Endodermal cell (in vitro differentiated cells): Measurements from ENCODE around the gene TNK2. TPM values are rescaled to one million over a fixed set of nuclear protein-coding genes. Genes with fewer than 3 reads are reported as not detected.

Experiments
- DNase-seq: peaks from one replicate; pipeline ENCODE4 v3.0.0-alpha.2; 2017
- H3K27ac ChIP-seq: 2 replicates; pipeline ENCODE4 v1.5.1; 2013; ENCODE audit warnings: mild to moderate bottlenecking, low read depth, low read length, moderate library complexity
- H3K27me3 ChIP-seq: 2 replicates; pipeline ENCODE4 v1.6.1; 2013; ENCODE audit warnings: mild to moderate bottlenecking, low read length, moderate library complexity; ENCODE audit not compliant: insufficient read depth, control insufficient read depth, poor library complexity, severe bottlenecking
- H3K36me3 ChIP-seq: 2 replicates; pipeline ENCODE4 v1.7.0; 2013; ENCODE audit warnings: mild to moderate bottlenecking, low read length, moderate library complexity; ENCODE audit not compliant: control insufficient read depth, insufficient read depth
- H3K4me1 ChIP-seq: one replicate; pipeline ENCODE4 v1.7.0; 2013; ENCODE audit warnings: low read length; ENCODE audit not compliant: control insufficient read depth, insufficient read depth
- H3K4me3 ChIP-seq: 2 replicates; pipeline ENCODE4 v1.5.1; 2013; ENCODE audit warnings: mild to moderate bottlenecking, low read length, moderate library complexity
- H3K9ac ChIP-seq: 2 replicates; pipeline ENCODE4 v1.6.1; 2013; ENCODE audit warnings: mild to moderate bottlenecking, low read length, moderate library complexity; ENCODE audit not compliant: poor library complexity, severe bottlenecking; ENCODE audit errors: extremely low read depth
- H3K9me3 ChIP-seq: 2 replicates; pipeline ENCODE4 v1.6.1; 2013; ENCODE audit warnings: mild to moderate bottlenecking, low read length, moderate library complexity; ENCODE audit not compliant: control insufficient read depth
- H3K27ac Mint-ChIP-seq: 2 replicates; pipeline ENCODE4 v1.8.0; 2020; ENCODE audit warnings: mixed read lengths
- H3K27me3 Mint-ChIP-seq: 2 replicates; pipeline ENCODE4 v1.8.0; 2021; ENCODE audit warnings: mild to moderate bottlenecking, mixed read lengths; ENCODE audit not compliant: insufficient read depth
- H3K36me3 Mint-ChIP-seq: 2 replicates; pipeline ENCODE4 v1.8.0; 2020; ENCODE audit warnings: low read depth, mixed read lengths
- H3K4me1 Mint-ChIP-seq: 2 replicates; pipeline ENCODE4 v1.8.0; 2020; ENCODE audit warnings: mixed read lengths
- H3K4me3 Mint-ChIP-seq: 2 replicates; pipeline ENCODE4 v1.8.0; 2020; ENCODE audit warnings: mild to moderate bottlenecking, moderate library complexity, mixed read lengths
- H3K9me3 Mint-ChIP-seq: 2 replicates; pipeline ENCODE4 v1.8.0; 2020; ENCODE audit warnings: mild to moderate bottlenecking, mixed read lengths
- WGBS, 2 experiments: methylation state at CpG; one replicate each; pipeline versions ENCODE4 v1.1.5 to v1.1.7; 2013; ENCODE audit warnings: missing lambda C conversion rate in 2 of 2, mixed read lengths in 1 of 2; ENCODE audit not compliant: insufficient coverage in 1 of 2, insufficient read length in 1 of 2; 5-methylcytosine and 5-hydroxymethylcytosine counted together
- total RNA-seq, 2 donors: library from RNA; stranded (reverse); fragmentation: NEBNext Ultra II Directional in 1 of 2; extraction: Animal tissue kit (Norgen Biotek cat#: 25700) in 1 of 2; gene quantifications; 2 replicates in 1 of 2; 3 replicates in 1 of 2; pipeline ENCODE4 v1.2.1, GENCODE V29; 2021
- TF ChIP-seq, protein P1 (sequence below): fragments of 200-600 bp; sonication (generic); conservative IDR thresholded peaks from 2 replicates; pipeline ENCODE4 v1.5.0; 2021; ENCODE audit warnings: antibody characterized with exemption, mild to moderate bottlenecking

Gene TNK2
- total RNA-seq, 2 donors from 2014 or later = 53.2 to 85.7 TPM

DNA sequence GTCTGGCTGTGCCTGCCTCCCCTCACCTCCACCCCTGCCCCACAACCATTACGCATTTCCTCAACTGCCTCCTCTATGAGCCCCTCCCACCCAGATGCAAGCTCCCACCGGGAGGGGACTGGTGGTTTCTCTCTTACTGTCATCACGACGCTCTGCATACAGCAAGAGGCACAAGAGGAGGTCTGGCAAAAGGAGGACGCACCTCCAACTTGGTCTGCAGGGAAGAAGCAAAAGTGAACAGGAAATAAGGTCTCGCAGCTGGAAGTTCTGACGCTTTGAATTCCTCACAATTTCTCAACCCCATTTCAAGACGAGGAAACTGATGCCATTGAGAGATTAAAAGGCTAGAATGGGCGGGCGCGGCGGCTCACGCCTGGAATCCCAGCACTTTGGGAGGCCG is 54.4 kb downstream of the TNK2 start:
- Histone ChIP-seq H3K9ac (no peak overlapping the region), H3K4me3 (no peak overlapping the region), H3K27me3 (no peaks in the 10 kb centered on the region), H3K27ac (no peak overlapping the region), H3K36me3 (no peaks in the 10 kb centered on the region), H3K9me3 (no peaks in the 10 kb centered on the region), H3K4me1 (no peaks in the 10 kb centered on the region)
- Mint-ChIP-seq H3K36me3 (peaks cover 3% of the 10 kb centered on the region), H3K27me3 (peaks cover 7% of the 10 kb centered on the region), H3K4me3 (no peak overlapping the region), H3K4me1 (peaks cover 3% of the 10 kb centered on the region), H3K27ac (no peak overlapping the region), H3K9me3 (peaks cover 1% of the 10 kb centered on the region)
- 80 to 83% methylated on average over 14 of the region's 14 CpGs for WGBS, 2 experiments
- no peak for DNase-seq
- TF ChIP-seq, protein P1, sequence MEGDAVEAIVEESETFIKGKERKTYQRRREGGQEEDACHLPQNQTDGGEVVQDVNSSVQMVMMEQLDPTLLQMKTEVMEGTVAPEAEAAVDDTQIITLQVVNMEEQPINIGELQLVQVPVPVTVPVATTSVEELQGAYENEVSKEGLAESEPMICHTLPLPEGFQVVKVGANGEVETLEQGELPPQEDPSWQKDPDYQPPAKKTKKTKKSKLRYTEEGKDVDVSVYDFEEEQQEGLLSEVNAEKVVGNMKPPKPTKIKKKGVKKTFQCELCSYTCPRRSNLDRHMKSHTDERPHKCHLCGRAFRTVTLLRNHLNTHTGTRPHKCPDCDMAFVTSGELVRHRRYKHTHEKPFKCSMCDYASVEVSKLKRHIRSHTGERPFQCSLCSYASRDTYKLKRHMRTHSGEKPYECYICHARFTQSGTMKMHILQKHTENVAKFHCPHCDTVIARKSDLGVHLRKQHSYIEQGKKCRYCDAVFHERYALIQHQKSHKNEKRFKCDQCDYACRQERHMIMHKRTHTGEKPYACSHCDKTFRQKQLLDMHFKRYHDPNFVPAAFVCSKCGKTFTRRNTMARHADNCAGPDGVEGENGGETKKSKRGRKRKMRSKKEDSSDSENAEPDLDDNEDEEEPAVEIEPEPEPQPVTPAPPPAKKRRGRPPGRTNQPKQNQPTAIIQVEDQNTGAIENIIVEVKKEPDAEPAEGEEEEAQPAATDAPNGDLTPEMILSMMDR = no peak

DNA sequence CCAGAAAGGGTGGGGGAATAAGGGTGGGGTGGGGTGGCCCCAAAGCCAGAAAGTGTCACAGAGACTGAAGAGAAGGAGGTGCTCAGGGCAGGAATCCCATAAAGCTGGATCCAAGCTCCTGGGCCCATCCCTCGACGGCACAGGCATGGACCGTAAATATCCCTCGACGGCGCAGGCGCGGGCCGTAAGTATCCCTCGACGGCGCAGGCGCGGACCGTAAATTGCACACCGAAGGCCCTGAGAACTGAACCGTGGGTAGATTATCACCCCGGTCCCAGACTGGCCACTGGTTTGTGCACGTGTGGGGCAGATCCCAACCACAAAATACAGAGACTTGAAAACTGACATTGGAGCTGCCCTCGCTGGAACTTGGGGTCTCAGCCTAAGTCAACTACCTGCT is 55.3 kb downstream of the TNK2 start:
- WGBS, 2 experiments = 94 to 98% methylated on average over 20 of the region's 20 CpGs
- Mint-ChIP-seq H3K27ac (no peak overlapping the region), H3K4me3 (no peak overlapping the region)

DNA sequence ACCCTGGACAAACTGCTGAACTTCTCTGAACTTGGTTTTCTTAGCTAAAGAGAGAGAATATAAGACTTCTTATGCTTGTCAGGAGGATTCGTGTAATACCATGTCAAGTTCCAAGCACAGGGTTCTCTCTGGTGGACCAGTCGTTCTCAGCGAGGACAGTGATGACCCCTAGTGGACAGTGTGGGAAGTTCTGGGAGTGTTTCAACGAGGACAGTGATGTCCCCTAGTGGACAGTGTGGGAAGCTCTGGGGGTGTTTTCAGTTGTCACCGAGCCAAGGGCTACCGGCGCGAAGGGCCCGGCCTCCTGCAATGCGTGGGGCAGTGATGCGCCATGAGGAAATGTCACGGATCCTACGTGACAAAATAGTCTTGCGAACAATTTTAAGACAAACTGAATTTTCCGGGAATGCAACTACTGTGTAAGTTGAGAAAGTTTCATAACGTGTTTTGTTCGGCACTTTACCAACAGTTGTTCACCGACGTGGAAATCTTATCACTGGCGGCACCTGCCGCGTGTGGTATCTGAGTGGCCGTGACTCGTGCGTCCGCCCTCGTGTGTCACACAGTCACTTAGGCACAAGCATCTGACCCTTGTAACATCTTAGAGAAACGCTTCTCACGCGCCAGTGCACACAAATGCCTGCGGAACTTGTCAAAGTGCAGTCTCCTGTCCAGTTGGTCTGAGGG is 57.4 kb downstream of the TNK2 start:
- H3K9ac ChIP-seq = no peak overlapping the region
- Mint-ChIP-seq H3K27ac (no peak overlapping the region), H3K4me3 (no peak overlapping the region), H3K9me3 (peaks cover 2% of the 10 kb centered on the region), H3K4me1 (peaks cover 3% of the 10 kb centered on the region), H3K27me3 (peaks cover 7% of the 10 kb centered on the region), H3K36me3 (peaks cover 5% of the 10 kb centered on the region)
- H3K4me1 ChIP-seq = no peaks in the 10 kb centered on the region
- DNase-seq = peak; percentile 97
- H3K4me3 ChIP-seq = no peak overlapping the region
- TF ChIP-seq, protein P1 = peak; percentile 100
- H3K27me3 ChIP-seq = no peaks in the 10 kb centered on the region
- no peaks in the 10 kb centered on the region for H3K36me3 ChIP-seq
- no peaks in the 10 kb centered on the region for H3K9me3 ChIP-seq
- H3K27ac ChIP-seq = no peak overlapping the region
- WGBS, 2 experiments = 55 to 59% methylated on average over 31 of the region's 31 CpGs

More for the DNA sequence above, 55.3 kb downstream of the TNK2 start:
- H3K4me1 ChIP-seq = no peaks in the 10 kb centered on the region
- no peak overlapping the region for H3K27ac ChIP-seq
- Mint-ChIP-seq H3K27me3 (peaks cover 7% of the 10 kb centered on the region), H3K9me3 (peaks cover 2% of the 10 kb centered on the region), H3K36me3 (peaks cover 5% of the 10 kb centered on the region), H3K4me1 (peaks cover 3% of the 10 kb centered on the region)
- no peak for DNase-seq
- TF ChIP-seq, protein P1 = no peak
- no peaks in the 10 kb centered on the region for H3K27me3 ChIP-seq
- H3K36me3 ChIP-seq = no peaks in the 10 kb centered on the region
- H3K9ac ChIP-seq = no peak overlapping the region
- H3K9me3 ChIP-seq = no peaks in the 10 kb centered on the region
- no peak overlapping the region for H3K4me3 ChIP-seq
